Calu3 (cell line): ENCODE measurements around the gene ALDH1A2. TPM values are rescaled to one million over a fixed set of nuclear protein-coding genes. Genes with fewer than 3 reads are reported as not detected.
A peak's percentile ranks its signal among the peaks of the same experiment; 100 is the strongest.
"Not testable (repeated sequence)": the region's sequence is repeated elsewhere in the genome, so short reads cannot be mapped to it uniquely, and the experiment has no call there.

Source experiments
- Bru-seq: library from RNA; stranded (reverse); fragments of 400-500 nt; gene quantifications from one replicate; lab custom pipeline; 2021; lab: Mats Ljungman, UMichigan
- BruChase-seq, 2 experiments: library from RNA; stranded (reverse); fragments of 400-500 nt; gene quantifications; one replicate each; lab custom pipeline; 2021; lab: Mats Ljungman, UMichigan
- BruUV-seq: library from RNA; stranded (reverse); fragments of 400-500 nt; replicated peaks from 2 replicates; lab custom pipeline; 2021; lab: Mats Ljungman, UMichigan
- CTCF ChIA-PET: fragments of 300-600 bp; sonication (Branson Sonifier 250); formaldehyde crosslinking; loops from one replicate; lab custom pipeline; 2022; ENCODE audit warnings: antibody characterized with exemption; lab: Charles Lee
- DNase-seq: peaks from one replicate; pipeline ENCODE4 v3.0.0; 2022
- H3K27ac Mint-ChIP-seq: one replicate; pipeline ENCODE4 v1.8.0; 2022; ENCODE audit warnings: mixed read lengths; ENCODE audit not compliant: unreplicated experiment
- H3K27me3 Mint-ChIP-seq: one replicate; pipeline ENCODE4 v1.8.0; 2022; ENCODE audit warnings: mixed read lengths; ENCODE audit not compliant: unreplicated experiment
- H3K36me3 Mint-ChIP-seq: one replicate; pipeline ENCODE4 v1.8.0; 2022; ENCODE audit warnings: mild to moderate bottlenecking, moderate library complexity, mixed read lengths; ENCODE audit not compliant: insufficient read depth, unreplicated experiment
- H3K4me1 Mint-ChIP-seq: one replicate; pipeline ENCODE4 v1.8.0; 2022; ENCODE audit warnings: mild to moderate bottlenecking, low read depth, mixed read lengths; ENCODE audit not compliant: unreplicated experiment
- H3K4me3 Mint-ChIP-seq: one replicate; pipeline ENCODE4 v1.8.0; 2022; ENCODE audit warnings: mild to moderate bottlenecking, low read depth, moderate library complexity, mixed read lengths; ENCODE audit not compliant: unreplicated experiment
- H3K9me3 Mint-ChIP-seq: one replicate; pipeline ENCODE4 v1.8.0; 2022; ENCODE audit warnings: low read depth, mixed read lengths; ENCODE audit not compliant: unreplicated experiment
- intact Hi-C: fragments of 100-400 bp; cut with micrococcal nuclease; formaldehyde crosslinking; loops from one replicate; pipeline ENCODE4 v1.10.0; 2022; ENCODE audit not compliant: unreplicated experiment
- long read RNA-seq: library from polyadenylated mRNA; stranded (forward); transcript quantifications from one replicate; pipeline ENCODE4 v2.0.0, GENCODE V29; 2022
- total RNA-seq: library from RNA; stranded (reverse); gene quantifications from 2 replicates; pipeline ENCODE4 v1.2.3, GENCODE V29; 2022
- TF ChIP-seq, protein P1 (sequence below): fragments of 200-600 bp; IDR thresholded peaks from one replicate; pipeline ENCODE4 v1.8.0; 2022; ENCODE audit warnings: antibody characterized with exemption; ENCODE audit not compliant: unreplicated experiment

Gene ALDH1A2
- total RNA-seq (219 and 231 TPM in 2 replicates), Bru-seq, nascent RNA (percentile 76 among the genes with signal in this experiment), BruChase-seq, experiment 1, labeled RNA remaining after a 6-hour chase (percentile 67 among the genes with signal in this experiment), BruChase-seq, experiment 2, labeled RNA remaining after a 2-hour chase (percentile 61 among the genes with signal in this experiment)
- long read RNA-seq, full-length matches to known transcripts, result 149 of 210 reads
- long read RNA-seq, partial matches to known transcripts, result 26 of 210 reads
- long read RNA-seq, other reads (novel, unspliced or antisense), result 35 of 210 reads

DNA sequence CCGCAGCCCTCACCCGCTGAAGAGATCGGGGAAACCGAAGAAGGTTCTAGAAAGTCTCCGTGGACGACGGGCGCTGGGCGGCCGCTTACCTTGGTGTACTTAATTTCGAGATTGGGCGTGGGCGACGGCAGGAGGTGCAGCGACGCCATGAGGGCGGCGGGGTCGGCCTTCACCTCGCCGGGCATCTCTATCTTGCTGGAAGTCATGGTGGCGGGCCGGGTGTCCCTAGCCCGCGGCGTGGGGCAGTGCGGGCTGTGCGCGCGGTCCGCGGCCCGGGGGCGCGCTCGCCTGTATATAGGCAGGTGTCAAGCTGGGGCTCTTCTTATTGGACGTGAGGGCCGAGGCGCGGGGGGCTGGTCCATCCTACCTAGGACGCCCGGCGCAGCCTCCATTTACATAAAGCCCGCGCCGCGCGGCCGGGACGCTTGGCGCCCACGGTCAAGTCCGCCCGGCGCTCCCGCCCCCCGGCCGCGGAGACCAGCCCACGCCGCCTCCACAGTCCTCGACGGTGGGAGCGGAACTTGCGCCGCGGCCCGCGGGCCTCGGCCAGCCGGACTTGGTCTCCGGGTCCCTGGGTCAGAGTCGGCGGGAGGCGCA, at the start of gene ALDH1A2:
ALDH1A2 (minus strand) TSS at position 267 of the 597 bp plus-strand sequence; CDS start at position 206, 61 bp downstream.
- Mint-ChIP-seq H3K27me3 (no peaks in the 10 kb centered on the region), H3K36me3 (peaks cover 40% of the 10 kb centered on the region), H3K4me1 (peaks cover 32% of the 10 kb centered on the region), H3K4me3 (peak within 1 kb of the TSS; percentile 93), H3K9me3 (no peaks in the 10 kb centered on the region), H3K27ac (peak within 1 kb of the TSS; percentile 81)
- DNase-seq, result peak; percentile 91
- TF ChIP-seq, protein P1, sequence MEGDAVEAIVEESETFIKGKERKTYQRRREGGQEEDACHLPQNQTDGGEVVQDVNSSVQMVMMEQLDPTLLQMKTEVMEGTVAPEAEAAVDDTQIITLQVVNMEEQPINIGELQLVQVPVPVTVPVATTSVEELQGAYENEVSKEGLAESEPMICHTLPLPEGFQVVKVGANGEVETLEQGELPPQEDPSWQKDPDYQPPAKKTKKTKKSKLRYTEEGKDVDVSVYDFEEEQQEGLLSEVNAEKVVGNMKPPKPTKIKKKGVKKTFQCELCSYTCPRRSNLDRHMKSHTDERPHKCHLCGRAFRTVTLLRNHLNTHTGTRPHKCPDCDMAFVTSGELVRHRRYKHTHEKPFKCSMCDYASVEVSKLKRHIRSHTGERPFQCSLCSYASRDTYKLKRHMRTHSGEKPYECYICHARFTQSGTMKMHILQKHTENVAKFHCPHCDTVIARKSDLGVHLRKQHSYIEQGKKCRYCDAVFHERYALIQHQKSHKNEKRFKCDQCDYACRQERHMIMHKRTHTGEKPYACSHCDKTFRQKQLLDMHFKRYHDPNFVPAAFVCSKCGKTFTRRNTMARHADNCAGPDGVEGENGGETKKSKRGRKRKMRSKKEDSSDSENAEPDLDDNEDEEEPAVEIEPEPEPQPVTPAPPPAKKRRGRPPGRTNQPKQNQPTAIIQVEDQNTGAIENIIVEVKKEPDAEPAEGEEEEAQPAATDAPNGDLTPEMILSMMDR, result no peak
- intact Hi-C loops, result loop anchor here (1.0 to 5.0 kb wide), 4 partner anchors 25 to 403 kb away; no protein-coding TSS in a partner anchor
- BruUV-seq, result no TSS peak
- CTCF ChIA-PET, result interaction anchor here (0.6 to 2.6 kb wide), 11 partner anchors 8 to 315 kb away, joined by 3 to 17 read pairs (median 4); no protein-coding TSS in a partner anchor

DNA sequence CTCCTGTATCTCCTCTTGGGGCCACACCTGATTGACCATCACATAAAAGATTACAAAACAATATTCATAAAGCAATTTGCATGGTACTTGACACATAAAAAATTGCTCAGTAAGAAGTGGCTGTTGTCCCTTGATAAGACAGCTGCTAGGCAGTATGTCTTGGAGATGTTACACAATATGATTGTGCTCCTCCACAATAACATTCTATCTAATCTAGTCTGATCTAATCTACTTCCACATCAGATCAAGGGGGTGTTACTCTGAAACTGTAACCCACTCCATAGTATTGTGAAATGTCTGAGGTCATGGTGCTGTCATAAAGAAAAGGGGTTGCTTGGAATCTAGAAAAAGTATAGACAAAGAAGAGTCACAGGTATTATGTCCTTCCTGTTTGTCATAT, 49.3 kb upstream of the ALDH1A2 start:
- TF ChIP-seq, protein P1, result no peak
- no peaks in the 10 kb centered on the region for H3K4me1 Mint-ChIP-seq

DNA sequence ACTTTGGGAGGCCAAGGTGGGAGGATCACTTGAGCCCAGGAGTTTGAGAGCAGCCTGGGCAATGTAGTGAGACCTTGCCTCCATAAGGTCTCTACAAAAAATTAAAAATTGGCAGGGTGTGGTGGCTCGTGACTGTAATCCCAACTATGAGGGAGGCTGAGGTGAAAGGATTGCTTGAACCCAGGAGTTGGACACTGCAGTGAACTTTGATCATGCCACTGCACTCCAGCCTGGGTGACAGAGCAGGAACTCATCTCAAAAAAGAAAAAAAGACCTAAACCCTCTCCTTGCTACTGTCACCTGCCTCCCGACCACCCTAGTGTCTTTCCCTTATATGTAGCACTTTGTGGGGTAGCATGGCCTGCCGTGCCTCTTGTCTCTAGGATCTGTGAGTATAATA, 48.9 kb upstream of the ALDH1A2 start:
- DNase-seq, result no peak
- no peaks in the 10 kb centered on the region for H3K36me3 Mint-ChIP-seq
- intact Hi-C loops, result no loop called here
- TF ChIP-seq, protein P1, result no peak
- H3K9me3 Mint-ChIP-seq, result peaks cover 7% of the 10 kb centered on the region
- no peaks in the 10 kb centered on the region for H3K4me1 Mint-ChIP-seq
- CTCF ChIA-PET, result no interaction called here
- no TSS peak for BruUV-seq
- H3K4me3 Mint-ChIP-seq, result no peak overlapping the region
- no peak overlapping the region for H3K27ac Mint-ChIP-seq
- H3K27me3 Mint-ChIP-seq, result no peaks in the 10 kb centered on the region

More for the DNA sequence above, 49.3 kb upstream of the ALDH1A2 start:
- CTCF ChIA-PET, result no interaction called here
- Mint-ChIP-seq H3K4me3 (no peak overlapping the region), H3K9me3 (peaks cover 7% of the 10 kb centered on the region), H3K36me3 (no peaks in the 10 kb centered on the region), H3K27me3 (peaks cover 2% of the 10 kb centered on the region), H3K27ac (no peak overlapping the region)
- no peak for DNase-seq
- intact Hi-C loops, result loop anchor here (1.0 kb wide), 1 partner anchor 66 kb away; no protein-coding TSS in a partner anchor
- no TSS peak for BruUV-seq

GRCh38 chr15:58113358-58113757, 47.8 kb upstream of the ALDH1A2 start:
- H3K9me3 Mint-ChIP-seq, DNase-seq, H3K27me3 Mint-ChIP-seq, CTCF ChIA-PET, BruUV-seq, H3K27ac Mint-ChIP-seq, H3K4me1 Mint-ChIP-seq, H3K36me3 Mint-ChIP-seq, H3K4me3 Mint-ChIP-seq, intact Hi-C loops: not testable (repeated sequence)
